Measurements from ENCODE around the gene NID1. TPM values are rescaled to one million over a fixed set of nuclear protein-coding genes. Genes with fewer than 3 reads are reported as not detected.

Gene NID1
- total and polyA plus RNA-seq, 7 donors, result 12.0 to 31.8 (median 22.2) TPM

DNA sequence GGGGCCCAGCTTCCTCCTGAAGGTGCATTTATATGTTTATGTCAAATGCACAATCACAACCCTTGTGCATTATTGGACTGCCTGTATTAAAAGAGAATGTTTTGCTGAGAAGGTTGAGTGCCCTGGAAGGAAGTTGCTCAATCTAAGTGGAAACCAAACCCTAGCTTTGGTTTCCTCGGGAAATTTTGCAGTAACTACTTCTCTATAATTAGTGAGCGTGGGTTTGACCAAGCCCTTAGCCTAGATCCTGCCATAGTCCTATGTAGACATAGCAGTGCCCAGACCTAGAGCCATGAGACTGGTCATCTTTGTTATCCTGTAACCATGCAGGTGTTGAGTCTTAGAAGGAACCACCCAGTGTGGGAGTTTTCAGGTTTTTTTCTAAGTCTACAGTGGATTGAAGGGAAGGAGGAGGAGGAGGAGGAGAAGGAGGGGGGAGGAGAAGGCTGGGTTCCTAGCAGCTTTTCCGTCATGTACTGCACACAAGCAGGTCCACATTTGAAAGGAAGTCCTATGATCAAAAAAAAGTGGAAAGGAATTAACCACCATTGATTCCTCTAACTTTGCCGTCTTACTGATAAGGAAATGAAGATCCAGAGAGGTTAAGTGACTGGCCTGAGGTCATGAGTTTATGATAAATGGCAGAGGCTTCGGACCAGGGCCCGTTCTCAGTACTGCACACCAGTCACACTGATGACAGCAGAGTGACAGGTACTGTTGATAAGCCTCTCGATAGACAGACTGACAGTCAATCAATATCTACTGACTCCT lies 126.0 kb downstream of the NID1 start:
- no peak overlapping the region for H3K4me3 ChIP-seq
- 68 to 76% (median 72%) methylated on average over 7 of the region's 7 CpGs for WGBS, 3 donors
- H3K9me3 ChIP-seq, result no peaks in the 10 kb centered on the region
- ATAC-seq (no peak), DNase-seq (no peak)
- intact Hi-C loops (cut with DNase I), result no loop called here
- H3K27ac ChIP-seq, result no peak overlapping the region
- TF ChIP-seq, protein P1, sequence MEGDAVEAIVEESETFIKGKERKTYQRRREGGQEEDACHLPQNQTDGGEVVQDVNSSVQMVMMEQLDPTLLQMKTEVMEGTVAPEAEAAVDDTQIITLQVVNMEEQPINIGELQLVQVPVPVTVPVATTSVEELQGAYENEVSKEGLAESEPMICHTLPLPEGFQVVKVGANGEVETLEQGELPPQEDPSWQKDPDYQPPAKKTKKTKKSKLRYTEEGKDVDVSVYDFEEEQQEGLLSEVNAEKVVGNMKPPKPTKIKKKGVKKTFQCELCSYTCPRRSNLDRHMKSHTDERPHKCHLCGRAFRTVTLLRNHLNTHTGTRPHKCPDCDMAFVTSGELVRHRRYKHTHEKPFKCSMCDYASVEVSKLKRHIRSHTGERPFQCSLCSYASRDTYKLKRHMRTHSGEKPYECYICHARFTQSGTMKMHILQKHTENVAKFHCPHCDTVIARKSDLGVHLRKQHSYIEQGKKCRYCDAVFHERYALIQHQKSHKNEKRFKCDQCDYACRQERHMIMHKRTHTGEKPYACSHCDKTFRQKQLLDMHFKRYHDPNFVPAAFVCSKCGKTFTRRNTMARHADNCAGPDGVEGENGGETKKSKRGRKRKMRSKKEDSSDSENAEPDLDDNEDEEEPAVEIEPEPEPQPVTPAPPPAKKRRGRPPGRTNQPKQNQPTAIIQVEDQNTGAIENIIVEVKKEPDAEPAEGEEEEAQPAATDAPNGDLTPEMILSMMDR (IDR thresholded peaks at IDR 0.05), result no peak
- peaks cover 0 to 3% (median 0%) of the 10 kb centered on the region in 3 donors for H3K27me3 ChIP-seq (ENCODE audit: insufficient read depth in 3 of 3, low read length in 2 of 3)
- H3K4me1 ChIP-seq, result no peaks in the 10 kb centered on the region
- no peaks in the 10 kb centered on the region for H3K36me3 ChIP-seq (ENCODE audit: insufficient read depth in 1 of 2, low read depth in 1 of 2)

DNA sequence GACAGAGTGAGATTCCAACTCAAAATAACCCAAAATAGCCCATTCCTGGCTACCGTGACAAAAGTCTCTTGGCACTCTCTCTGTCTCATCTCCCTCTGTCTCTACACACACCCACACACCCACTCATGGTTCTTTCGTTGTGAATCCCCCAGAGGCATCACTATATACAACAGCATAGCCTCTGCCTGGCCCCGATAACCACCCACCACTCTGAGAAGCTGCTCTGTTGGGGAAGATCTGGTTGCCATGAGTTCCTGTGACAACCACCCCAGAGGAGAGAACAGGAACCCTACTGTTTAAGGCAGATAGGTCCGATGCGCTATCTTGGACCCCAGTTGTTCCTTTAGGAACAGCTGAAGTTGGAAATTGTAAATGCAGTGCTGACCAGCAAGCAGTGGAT lies 127.8 kb downstream of the NID1 start:
- DNase-seq (no peak), ATAC-seq (no peak)
- H3K27me3 ChIP-seq (ENCODE audit: insufficient read depth in 3 of 3, low read length in 2 of 3), result peaks cover 0 to 3% (median 0%) of the 10 kb centered on the region in 3 donors
- intact Hi-C loops (cut with DNase I), result no loop called here
- no peaks in the 10 kb centered on the region for H3K4me1 ChIP-seq
- no peaks in the 10 kb centered on the region for H3K9me3 ChIP-seq
- TF ChIP-seq, protein P1 (IDR thresholded peaks at IDR 0.05), result no peak
- H3K36me3 ChIP-seq (ENCODE audit: insufficient read depth in 1 of 2, low read depth in 1 of 2), result no peaks in the 10 kb centered on the region
- H3K27ac ChIP-seq, result no peak overlapping the region
- 44 to 48% (median 47%) methylated on average over 5 of the region's 5 CpGs for WGBS, 3 donors
- H3K4me3 ChIP-seq, result no peak overlapping the region

DNA sequence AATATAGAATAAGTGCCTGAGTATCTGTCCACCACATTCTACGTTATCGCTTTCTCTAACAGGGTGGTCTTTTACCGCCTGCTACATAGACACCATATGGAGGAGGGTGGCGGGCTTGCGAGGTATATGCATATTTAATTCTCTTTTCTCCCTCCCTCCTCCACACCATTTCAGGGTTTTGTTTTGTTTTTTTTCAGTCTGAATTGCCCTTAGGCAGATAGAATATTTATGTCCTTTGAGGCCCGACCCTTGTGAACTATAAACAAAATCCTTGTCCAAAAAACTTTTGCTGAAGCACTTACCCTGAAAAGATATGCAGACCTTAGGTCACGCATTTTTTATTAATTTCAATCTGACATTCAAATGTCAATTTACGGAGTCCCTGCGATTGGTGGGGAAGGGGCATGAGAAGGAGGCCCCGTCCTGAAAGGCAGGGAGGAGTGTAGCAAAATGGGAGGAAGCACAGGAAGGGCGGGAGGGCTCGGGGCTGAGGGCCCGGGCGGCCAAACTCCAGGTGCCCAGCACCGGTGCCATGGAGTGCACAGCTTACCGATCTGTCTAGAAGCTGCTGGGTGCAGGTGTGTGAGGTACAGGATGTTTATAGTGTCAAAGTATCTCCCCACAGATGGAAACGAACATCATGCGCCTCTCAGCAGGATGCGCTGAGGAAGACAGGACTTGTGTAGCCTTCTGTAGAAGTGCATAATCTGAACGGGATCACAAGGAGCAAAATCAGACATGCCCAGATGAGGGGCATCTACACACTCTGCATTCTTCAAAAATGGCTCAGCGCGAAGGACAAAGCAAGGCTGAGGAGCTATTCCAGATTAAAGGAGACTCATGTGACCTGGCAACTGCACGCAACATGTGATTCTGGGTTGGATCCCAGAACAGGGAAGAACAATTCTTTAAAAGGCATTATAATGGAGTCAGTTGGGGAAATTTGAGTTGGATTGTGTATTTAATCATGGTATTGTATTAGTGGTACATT lies 129.4 kb downstream of the NID1 start:
- H3K4me3 ChIP-seq, result no peak overlapping the region
- DNase-seq, result no peak
- H3K4me1 ChIP-seq, result no peaks in the 10 kb centered on the region
- WGBS, 3 donors, result 69 to 74% (median 73%) methylated on average over 23 of the region's 23 CpGs
- ATAC-seq, result no peak
- H3K27ac ChIP-seq, result no peak overlapping the region
- peaks cover 0 to 3% (median 0%) of the 10 kb centered on the region in 3 donors for H3K27me3 ChIP-seq (ENCODE audit: insufficient read depth in 3 of 3, low read length in 2 of 3)
- TF ChIP-seq, protein P1 (IDR thresholded peaks at IDR 0.05), result no peak
- H3K9me3 ChIP-seq, result no peaks in the 10 kb centered on the region
- H3K36me3 ChIP-seq (ENCODE audit: insufficient read depth in 1 of 2, low read depth in 1 of 2), result no peaks in the 10 kb centered on the region
- intact Hi-C loops (cut with DNase I), result no loop called here

DNA sequence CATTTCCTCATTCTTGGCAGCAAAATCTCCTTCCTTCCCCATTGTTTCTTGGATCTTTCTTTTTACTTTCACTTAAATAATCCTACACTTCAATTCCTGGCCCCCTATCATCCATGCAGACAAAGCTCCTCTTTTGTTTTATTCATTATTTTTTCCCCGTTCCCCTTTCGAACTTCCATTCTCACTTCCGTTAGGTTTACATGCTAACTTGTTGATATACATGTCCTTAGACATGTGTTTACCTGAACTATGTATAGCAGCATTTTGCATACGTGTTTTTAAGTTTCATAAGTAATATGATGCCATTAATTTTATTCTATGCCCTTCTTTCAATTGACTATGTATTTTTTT lies 131.1 kb downstream of the NID1 start:
- H3K27ac ChIP-seq, result no peak overlapping the region
- H3K27me3 ChIP-seq (ENCODE audit: insufficient read depth in 3 of 3, low read length in 2 of 3), result peaks cover 0 to 3% (median 0%) of the 10 kb centered on the region in 3 donors
- no peaks in the 10 kb centered on the region for H3K9me3 ChIP-seq
- intact Hi-C loops (cut with DNase I), result no loop called here
- H3K36me3 ChIP-seq (ENCODE audit: insufficient read depth in 1 of 2, low read depth in 1 of 2), result no peaks in the 10 kb centered on the region
- no peak for ATAC-seq
- H3K4me3 ChIP-seq, result no peak overlapping the region
- TF ChIP-seq, protein P1 (IDR thresholded peaks at IDR 0.05), result no peak
- DNase-seq, result no peak
- H3K4me1 ChIP-seq, result no peaks in the 10 kb centered on the region
- WGBS, 3 donors, result 67 to 79% (median 71%) methylated on average over 4 of the region's 4 CpGs

All from psoas muscle (tissue), 8 donors.